T47D (cell line): Measurements from ENCODE around the gene SYT2.

ENCODE experiments used
- DNase-seq, 2 experiments: peaks; one replicate each; pipeline versions ENCODE4 v3.0.0 to v3.0.0-alpha.2; 2011 to 2012; ENCODE audit warnings: low read depth in 1 of 2, low spot score in 1 of 2
- JUND ChIP-seq: IDR thresholded peaks from 2 replicates; pipeline ENCODE4 v1.6.1; 2012; ENCODE audit warnings: low read depth
- in situ Hi-C: cut with HindIII; loops from 2 replicates; pipeline ENCODE4 v1.10.0; 2016; ENCODE audit warnings: low sequenced_read_pairs, low pct_unique_long_range_greater_than_20kb

The SYT2 gene

DNA sequence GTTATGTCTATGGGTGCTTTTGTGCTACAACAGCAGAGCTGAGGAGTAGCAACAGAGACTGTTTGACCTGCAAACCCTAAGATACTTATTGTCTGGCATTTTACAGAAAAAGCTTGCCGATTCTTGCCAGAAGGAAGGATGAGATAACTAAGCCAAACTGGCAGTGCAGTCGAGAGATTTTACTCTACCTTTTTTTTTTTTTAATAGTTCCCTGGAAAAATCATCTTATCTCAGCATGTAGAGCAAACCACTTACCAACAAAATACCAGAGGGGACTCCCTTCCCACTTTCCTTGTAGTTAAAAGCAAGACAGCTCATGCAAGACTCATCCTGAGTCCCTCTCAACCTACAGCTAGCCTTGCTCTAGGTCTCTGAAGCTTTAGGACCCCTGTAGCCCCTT lies 132.9 kb downstream of the SYT2 start:
- no peak for TF ChIP-seq JUND
- in situ Hi-C loops = no loop called here

DNA sequence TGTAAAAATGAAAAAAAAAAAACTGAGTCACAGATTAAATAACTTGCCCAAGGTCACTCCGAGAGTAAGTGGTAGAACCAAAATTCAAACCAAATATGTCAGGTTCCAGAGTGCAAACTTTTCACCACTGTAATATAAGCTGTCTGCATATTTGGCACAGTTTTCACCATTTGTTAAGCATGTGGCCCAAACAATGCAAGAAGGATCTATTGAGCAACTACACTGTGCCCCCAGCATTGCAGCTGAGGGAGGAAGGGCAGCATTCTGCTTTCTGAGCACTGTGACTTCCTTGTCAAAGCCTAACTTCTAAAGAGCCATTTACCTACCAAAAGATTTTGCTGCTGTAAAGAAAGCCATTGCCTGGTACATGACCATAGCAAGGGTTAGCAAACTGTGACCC lies 133.4 kb downstream of the SYT2 start:
- no peak for DNase-seq
- TF ChIP-seq JUND = no peak
- in situ Hi-C loops = no loop called here

More for the DNA sequence above, 132.9 kb downstream of the SYT2 start:
- DNase-seq = no peak

DNA sequence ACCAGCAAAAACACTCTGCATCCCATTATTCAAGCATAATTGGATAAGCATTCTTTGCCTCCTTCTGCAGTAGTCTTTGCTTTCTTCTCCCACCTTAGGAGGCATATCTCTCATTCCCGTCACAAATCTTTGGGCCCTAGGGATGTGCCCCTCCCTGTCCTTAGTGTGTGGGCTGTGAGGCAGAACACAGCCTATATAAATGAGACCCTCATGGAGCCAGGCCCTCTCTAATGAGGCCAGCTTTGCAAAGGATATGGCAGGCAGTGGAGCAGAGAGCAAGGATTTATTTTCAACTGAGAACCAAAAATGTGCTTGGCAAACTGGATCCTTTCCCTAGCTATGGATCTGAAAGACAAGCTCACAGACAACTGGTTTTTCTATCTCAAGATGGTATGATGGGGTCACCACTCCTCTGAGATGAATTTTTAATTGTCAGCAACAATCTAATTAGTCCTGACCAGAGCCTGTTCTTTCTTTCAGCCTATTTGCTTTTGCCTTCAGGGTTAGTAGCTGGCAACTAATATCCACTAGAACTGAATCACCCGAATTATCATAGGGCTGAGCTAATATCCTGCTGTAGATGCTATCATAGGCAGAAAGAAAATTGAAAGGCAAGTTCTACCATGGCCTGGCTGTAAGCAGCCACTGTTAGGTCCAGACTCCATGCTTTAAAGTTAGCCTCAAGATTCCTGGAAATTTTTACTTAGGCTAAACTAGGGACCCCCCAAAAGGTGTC lies 134.2 kb downstream of the SYT2 start:
- in situ Hi-C loops = no loop called here
- DNase-seq = no peak
- TF ChIP-seq JUND = 0 out of 2 replicates have a peak, but pooled peaks have one; percentile 11

DNA sequence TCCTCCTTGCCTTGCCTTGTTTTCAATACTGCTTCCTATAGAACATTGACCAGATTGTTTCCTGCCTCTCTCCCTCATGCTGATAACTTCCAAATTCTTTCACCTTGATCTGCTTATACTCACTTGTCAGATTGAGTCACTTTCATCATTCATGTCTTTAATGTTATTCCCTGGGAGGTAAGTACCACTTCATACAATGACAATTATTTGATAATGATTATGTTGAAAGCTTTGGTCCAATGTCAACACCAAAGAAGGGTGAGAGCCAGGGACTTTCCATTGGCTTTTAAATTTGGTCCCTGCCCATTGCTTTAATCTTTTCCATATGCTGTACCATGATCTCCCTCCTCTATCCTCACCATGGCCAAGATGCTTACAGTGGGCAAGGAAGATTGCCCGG lies 137.4 kb downstream of the SYT2 start:
- DNase-seq = no peak
- no peak for TF ChIP-seq JUND
- in situ Hi-C loops = no loop called here

DNA sequence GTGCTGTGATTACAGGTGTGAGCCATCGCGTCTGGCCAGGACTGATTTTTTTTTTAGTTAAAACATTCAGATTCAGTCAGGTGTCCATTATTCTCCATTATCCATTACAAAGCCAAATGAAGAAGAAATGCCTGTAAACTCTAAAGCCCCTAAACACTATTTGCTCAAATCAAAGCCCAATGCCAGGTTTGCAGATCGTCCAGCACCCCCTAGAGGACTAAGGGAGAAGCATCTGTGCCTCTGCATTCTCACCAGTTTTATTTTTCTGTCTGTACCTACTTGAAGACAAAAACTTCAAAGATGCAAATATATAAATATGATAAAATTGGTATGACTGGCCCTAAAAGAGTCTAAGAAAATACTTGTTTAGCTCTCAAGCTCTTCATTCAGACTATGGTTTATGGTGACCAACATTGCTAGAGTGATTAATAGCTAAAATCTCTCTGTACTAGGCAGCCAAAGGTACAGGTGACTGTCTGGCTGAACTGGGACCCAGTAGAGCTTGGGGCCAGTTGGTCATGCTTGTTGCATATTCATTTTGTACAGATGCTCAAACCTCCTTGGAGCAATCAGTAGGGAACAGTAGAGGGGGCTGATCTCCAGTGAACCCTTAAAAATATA lies 138.4 kb downstream of the SYT2 start:
- in situ Hi-C loops = no loop called here
- DNase-seq = peak in 1 of 2 experiments; percentile 61
- no peak for TF ChIP-seq JUND

DNA sequence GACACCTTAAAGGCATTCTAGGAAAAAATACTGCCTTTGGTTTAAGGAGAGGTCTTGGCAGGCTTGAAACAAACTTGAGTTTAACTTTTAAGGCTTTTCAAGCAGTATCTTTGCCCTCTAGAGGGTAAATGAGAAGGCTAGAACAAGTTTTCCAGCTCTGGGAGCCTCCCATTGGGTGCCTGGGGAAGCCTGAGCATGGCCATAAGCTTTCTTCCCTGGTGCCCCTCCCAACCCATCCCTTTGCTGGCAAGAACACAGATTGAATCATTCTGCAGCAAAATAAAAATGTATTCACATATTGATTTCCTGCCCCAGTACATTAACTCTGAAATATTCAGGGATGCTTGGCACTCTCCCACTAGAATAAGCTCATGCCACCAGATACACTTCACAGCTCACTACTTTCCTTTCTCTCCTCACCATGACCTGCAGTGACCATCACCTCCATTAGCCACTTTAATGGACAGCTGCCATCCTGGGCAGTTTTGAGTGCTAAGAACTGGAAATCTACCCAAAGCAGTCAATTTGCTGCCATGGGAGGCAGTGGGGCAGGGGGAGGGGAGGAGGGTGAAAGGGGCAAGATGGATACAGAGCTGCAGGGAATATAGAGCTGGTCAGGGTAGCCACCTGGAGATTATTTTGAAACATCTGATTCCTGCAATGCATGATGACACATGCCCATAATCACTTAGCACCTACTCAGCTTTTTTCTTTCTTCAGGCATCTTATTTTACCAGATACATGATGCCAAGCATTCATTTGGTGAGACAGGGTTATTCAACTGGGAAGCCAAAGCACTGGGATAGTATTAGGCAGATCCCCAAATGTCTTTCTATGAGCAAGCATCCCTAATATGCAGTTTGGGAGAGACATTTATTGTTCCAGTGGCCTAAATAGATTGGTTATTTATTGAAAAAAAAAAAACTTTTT lies 140.6 kb downstream of the SYT2 start:
- no peak for TF ChIP-seq JUND
- DNase-seq = no peak
- in situ Hi-C loops = no loop called here

DNA sequence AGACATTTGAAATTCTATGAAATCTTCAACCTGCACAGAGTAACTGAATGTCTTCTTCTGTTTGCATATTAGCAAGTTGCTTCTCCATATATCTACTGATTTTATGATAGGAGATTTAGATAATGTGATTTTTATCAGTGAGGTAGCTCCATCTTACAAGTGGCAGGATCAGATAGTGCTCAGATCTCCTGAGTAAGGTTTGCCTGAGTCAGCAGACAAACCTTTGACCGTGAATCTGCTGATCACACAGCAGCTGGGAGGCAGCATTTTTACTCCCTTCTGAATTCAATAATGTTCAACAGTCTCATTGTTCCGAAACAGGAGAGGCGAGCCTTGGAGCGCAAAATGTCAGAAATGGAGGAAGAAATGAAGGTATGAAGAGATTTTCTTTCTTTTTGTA lies 141.4 kb downstream of the SYT2 start:
- no peak for TF ChIP-seq JUND
- no peak for DNase-seq
- in situ Hi-C loops = no loop called here

DNA sequence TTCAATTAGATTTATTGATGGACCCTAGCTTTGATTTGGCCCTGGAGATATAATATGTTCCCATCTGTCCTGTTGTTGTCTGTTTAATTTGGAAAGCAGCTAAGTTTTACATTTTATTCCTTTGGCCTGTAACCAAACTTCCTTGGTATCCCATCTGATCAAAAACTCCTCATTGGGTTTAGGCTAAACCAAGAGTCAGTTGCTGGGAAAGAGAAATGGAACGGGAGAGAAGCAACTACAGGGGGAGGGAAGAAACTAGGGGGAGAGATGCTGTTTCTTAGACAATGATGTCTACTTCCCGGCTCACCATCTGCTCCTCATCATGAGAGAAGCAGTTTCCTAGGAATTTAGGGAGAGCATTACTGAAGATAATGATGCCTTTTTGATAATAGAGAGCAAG lies 141.8 kb downstream of the SYT2 start:
- DNase-seq = no peak
- in situ Hi-C loops = no loop called here
- TF ChIP-seq JUND = no peak

DNA sequence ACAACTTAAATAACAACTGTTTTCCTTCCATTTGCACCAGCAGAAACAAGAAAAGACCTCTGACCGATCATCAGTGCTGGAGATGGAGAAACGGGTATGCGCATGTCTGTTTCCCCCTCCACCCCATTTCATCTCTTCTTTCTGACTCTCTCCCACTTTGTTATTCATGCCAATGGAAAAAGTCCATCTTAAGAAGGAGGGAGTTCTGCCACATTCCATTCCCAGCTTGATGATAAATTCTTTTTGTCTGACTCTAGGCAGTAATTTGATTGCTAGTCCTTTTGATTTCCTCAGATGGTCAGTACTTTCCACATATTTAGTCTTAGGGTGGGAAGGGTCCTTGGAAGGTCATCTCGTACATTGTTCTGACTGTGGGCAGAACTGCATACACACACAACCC lies 142.5 kb downstream of the SYT2 start:
- no peak for DNase-seq
- no peak for TF ChIP-seq JUND
- in situ Hi-C loops = no loop called here

DNA sequence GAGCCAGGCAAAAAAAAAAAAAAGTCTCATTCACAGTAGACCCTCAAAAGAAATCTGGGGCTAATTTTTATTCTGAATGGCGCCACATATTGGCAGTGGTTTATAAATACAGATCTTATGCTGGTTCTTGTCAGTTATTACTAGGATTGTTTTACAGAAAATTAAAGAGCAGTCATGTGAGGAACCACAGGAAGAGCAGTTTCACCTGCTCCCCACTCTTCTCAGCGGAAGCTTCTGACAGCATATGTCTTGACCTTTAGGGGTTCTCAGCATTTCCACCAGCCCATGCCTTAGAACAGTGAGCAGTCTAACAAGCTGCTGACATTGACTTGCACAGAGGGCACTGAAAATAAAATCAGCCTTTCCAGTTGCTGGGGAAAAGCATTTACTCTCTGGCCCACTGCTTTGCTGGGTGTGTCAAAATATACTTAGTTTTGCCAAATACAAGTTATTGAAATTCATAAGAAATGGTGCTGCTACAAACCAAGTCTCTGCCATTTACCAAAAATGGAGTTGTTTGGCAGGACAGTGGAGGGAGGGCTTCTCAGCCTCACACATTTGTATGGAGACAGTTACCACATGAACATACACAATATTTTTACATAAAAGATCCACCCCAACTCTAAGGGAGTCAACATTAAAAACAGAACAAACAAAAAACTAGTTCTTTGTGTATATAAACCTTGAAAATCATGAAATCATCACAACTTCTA lies 144.2 kb downstream of the SYT2 start:
- DNase-seq = no peak
- in situ Hi-C loops = no loop called here
- TF ChIP-seq JUND = no peak

DNA sequence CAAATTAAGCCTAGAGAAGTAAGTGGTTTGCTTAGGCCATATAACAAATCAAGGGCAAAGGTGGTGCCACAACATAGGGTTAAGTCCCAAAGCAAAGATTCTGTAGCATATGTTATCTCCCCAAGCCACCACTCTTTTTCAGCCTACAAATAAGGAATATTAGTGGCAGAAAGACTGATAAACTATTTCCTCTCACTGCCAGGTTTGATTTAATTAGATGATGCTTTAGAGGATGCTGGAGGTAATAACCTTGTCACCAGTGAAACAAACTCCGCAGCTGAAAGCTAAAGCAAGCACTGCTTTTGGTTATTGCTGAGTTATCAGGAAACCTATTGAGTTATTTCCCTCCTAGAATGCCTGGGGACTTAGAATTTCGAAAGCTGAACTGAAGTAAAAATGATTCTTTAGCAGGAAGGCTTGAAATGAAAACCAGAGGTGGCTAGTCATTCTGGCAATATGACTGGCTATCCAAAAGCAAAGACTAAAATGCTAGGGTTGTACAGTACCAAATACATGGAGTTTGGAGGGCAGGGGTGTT lies 145.2 kb downstream of the SYT2 start:
- DNase-seq = no peak
- no peak for TF ChIP-seq JUND
- in situ Hi-C loops = no loop called here

DNA sequence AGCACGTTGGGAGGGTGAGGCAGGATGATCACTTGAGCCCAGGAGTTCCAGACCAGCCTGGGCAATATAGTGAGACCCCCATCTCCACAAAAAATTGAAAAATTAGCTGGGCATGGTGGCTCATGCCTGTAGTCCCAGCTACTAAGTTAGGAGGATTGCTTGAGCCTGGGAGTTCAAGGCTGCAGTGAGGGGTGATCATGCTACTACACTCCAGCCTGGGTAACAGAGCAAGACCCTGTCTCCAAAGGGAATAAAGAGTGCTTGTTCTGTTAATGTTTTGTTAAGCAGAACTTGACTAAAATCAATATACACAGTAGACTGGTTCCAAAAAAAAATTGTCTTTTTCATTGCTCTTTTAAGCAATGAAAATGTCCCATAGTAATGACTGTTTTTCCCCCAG lies 146.4 kb downstream of the SYT2 start:
- no peak for DNase-seq
- in situ Hi-C loops = no loop called here
- TF ChIP-seq JUND = no peak
